ENCODE data around the gene MAML2. TPM values are rescaled to one million over a fixed set of nuclear protein-coding genes. Genes with fewer than 3 reads are reported as not detected.

Gene MAML2
- total and polyA plus RNA-seq, 2 experiments from 2014 or later, result 2.0 to 7.1 TPM

DNA sequence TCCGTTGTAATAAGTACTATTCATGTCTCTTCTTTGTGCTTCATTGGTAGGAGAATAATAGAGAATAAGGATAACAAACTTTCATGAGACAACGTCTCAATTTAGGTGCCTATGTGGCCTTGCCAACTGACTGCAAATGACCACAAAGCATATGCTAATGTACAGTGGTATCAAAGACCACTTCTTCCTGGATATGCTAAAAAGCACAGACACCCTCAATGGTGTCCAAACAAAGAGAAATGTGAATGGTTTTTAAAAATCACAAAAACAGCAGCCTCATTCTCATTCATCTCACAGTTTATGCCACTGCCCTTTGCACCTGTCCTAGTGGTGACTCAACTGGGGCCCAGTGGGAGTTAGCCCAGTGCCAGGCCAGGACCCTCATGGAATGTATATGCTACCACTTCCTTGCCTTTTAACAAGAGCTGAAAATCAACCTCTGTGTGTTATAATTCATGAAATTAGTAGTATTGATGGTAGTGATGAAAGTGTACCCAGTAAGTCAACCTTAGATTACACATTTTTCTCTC is 353.9 kb downstream of the MAML2 start (continued):
- TF ChIP-seq REST (IDR thresholded peaks at IDR 0.05; ENCODE audit: unreplicated experiment) (no peak), POLR2AphosphoS5 (IDR thresholded peaks at IDR 0.05; ENCODE audit: low read depth) (no peak), EZH2phosphoT487 (IDR thresholded peaks at IDR 0.05; ENCODE audit: unreplicated experiment) (no peak), CREB1 (CRISPR knock-in tag; IDR thresholded peaks at IDR 0.05; ENCODE audit: low read depth) (no peak), STAT1 (IDR thresholded peaks at IDR 0.05; ENCODE audit: unreplicated experiment) (no peak), NANOG (IDR thresholded peaks at IDR 0.05; ENCODE audit: borderline replicate concordance) (no peak), ZNF331 (CRISPR knock-in tag; IDR thresholded peaks at IDR 0.05; ENCODE audit: low read depth) (no peak), JUNB (IDR thresholded peaks at IDR 0.05; ENCODE audit: unreplicated experiment) (no peak), ZNF114 (CRISPR knock-in tag; IDR thresholded peaks at IDR 0.05) (no peak)

DNA sequence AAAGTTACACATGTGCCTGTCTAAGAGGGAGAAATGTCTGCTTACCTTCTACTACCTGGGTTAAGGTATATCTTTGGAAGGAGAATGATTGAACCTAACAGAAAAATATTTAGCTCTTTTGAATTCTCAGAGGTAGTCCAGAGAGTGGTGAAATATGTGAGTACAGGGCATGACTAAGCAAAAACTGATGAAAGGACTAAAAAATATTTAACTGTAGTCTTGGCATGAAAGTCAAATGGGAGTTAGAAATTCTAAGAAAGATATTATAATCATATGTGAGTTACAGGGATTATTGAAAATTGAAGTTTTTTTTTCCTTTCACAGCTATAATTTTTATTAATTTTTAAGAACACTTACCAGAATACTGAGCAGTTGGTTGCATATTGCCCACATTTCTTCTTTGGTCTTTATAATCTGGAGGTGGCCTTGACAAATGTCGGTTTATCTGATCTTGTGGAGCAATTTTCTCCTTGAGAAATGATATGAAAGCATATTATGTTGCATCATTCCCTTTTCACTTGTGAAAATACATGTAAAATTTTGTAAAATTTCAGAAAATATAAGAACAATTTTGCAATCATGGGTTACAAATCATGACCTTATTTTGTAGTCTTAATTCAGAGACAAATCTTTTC is 357.7 kb downstream of the MAML2 start:
- peaks cover 18% of the 10 kb centered on the region for H3K4me1 ChIP-seq (ENCODE audit: insufficient read depth)
- no peaks in the 10 kb centered on the region for H4K20me1 ChIP-seq (replicated peaks; ENCODE audit: insufficient read depth)
- Mint-ChIP-seq H3K9me3 (no peaks in the 10 kb centered on the region; the same call in 2 of the 3 replicates), H3K27me3 (ENCODE audit: insufficient read depth, low read depth, poor library complexity) (no peaks in the 10 kb centered on the region), H3K4me3 (no peak overlapping the region), H3K36me3 (ENCODE audit: low read depth) (no peaks in the 10 kb centered on the region), H3K27ac (peak overlapping the region; percentile 89), H3K4me1 (peaks cover 29% of the 10 kb centered on the region)
- H3K36me3 ChIP-seq (ENCODE audit: insufficient read depth), result no peaks in the 10 kb centered on the region
- DNase-seq (ENCODE audit: low spot score) (no peak), ATAC-seq (no peak)
- no peaks in the 10 kb centered on the region for H3K27me3 ChIP-seq (ENCODE audit: insufficient read depth)
- no peaks in the 10 kb centered on the region for H3K79me2 ChIP-seq (replicated peaks; ENCODE audit: insufficient read depth)
- no peak overlapping the region for H2AFZ ChIP-seq
- H3K9me2 ChIP-seq (ENCODE audit: insufficient read depth), result no peaks in the 10 kb centered on the region
- H3K4me2 ChIP-seq, result no peak overlapping the region
- no peak overlapping the region for H3K27ac ChIP-seq (ENCODE audit: low read depth)
- H3K4me3 ChIP-seq, result no peak overlapping the region
- H3F3A ChIP-seq (replicated peaks; ENCODE audit: low read depth), result no peaks in the 10 kb centered on the region
- no peak for TF ChIP-seq ZNF331 (CRISPR knock-in tag; IDR thresholded peaks at IDR 0.05; ENCODE audit: low read depth)
- no peak for TF ChIP-seq POLR2AphosphoS5 (IDR thresholded peaks at IDR 0.05; ENCODE audit: low read depth)
- TF ChIP-seq NANOG (IDR thresholded peaks at IDR 0.05; ENCODE audit: borderline replicate concordance), result no peak
- TF ChIP-seq ETS1 (IDR thresholded peaks at IDR 0.05), result no peak
- TF ChIP-seq STAT1 (IDR thresholded peaks at IDR 0.05; ENCODE audit: unreplicated experiment), result no peak
- no peak for TF ChIP-seq JUNB (IDR thresholded peaks at IDR 0.05; ENCODE audit: unreplicated experiment)
- TF ChIP-seq CREB1 (CRISPR knock-in tag; IDR thresholded peaks at IDR 0.05; ENCODE audit: low read depth), result no peak
- TF ChIP-seq ZNF462 (CRISPR knock-in tag; IDR thresholded peaks at IDR 0.05), result no peak

Data from GM23338 (cell line).